Measurements from ENCODE around the gene CLPTM1. TPM values are rescaled to one million over a fixed set of nuclear protein-coding genes. Genes with fewer than 3 reads are reported as not detected.

Gene CLPTM1
- total RNA-seq, 1 donor from 2014 or later: 58.0 TPM

GRCh38 chr19:45030825-45031224, 75.6 kb downstream of the CLPTM1 start:
- no peak for TF ChIP-seq CTCF (IDR thresholded peaks at IDR 0.05; ENCODE audit: insufficient read depth, low read length, poor library complexity, severe bottlenecking)
- DNase-seq (ENCODE audit: low read depth): no peak
- Histone ChIP-seq H3K4me3 (ENCODE audit: low read depth, low read length) (no peak overlapping the region), H3K36me3 (ENCODE audit: control insufficient read depth, insufficient read depth, low read length) (peaks cover 4% of the 10 kb centered on the region), H3K27me3 (ENCODE audit: control insufficient read depth, insufficient read depth, low read length) (no peaks in the 10 kb centered on the region)

GRCh38 chr19:45032421-45032820, 77.2 kb downstream of the CLPTM1 start:
- DNase-seq (ENCODE audit: low read depth): no peak
- Histone ChIP-seq H3K36me3 (ENCODE audit: control insufficient read depth, insufficient read depth, low read length) (peaks cover 4% of the 10 kb centered on the region), H3K27me3 (ENCODE audit: control insufficient read depth, insufficient read depth, low read length) (no peaks in the 10 kb centered on the region), H3K4me3 (ENCODE audit: low read depth, low read length) (no peak overlapping the region)
- no peak for TF ChIP-seq CTCF (IDR thresholded peaks at IDR 0.05; ENCODE audit: insufficient read depth, low read length, poor library complexity, severe bottlenecking)

GRCh38 chr19:45035755-45036154, 80.6 kb downstream of the CLPTM1 start:
- DNase-seq (ENCODE audit: low read depth): no peak
- Histone ChIP-seq H3K4me3 (ENCODE audit: low read depth, low read length) (no peak overlapping the region), H3K36me3 (ENCODE audit: control insufficient read depth, insufficient read depth, low read length) (peaks cover 4% of the 10 kb centered on the region), H3K27me3 (ENCODE audit: control insufficient read depth, insufficient read depth, low read length) (no peaks in the 10 kb centered on the region)
- TF ChIP-seq CTCF (IDR thresholded peaks at IDR 0.05; ENCODE audit: insufficient read depth, low read length, poor library complexity, severe bottlenecking): no peak

GRCh38 chr19:45037393-45038169, 82.4 kb downstream of the CLPTM1 start:
- no peak for DNase-seq (ENCODE audit: low read depth)
- no peak for TF ChIP-seq CTCF (IDR thresholded peaks at IDR 0.05; ENCODE audit: insufficient read depth, low read length, poor library complexity, severe bottlenecking)
- Histone ChIP-seq H3K4me3 (ENCODE audit: low read depth, low read length) (no peak overlapping the region), H3K36me3 (ENCODE audit: control insufficient read depth, insufficient read depth, low read length) (peaks cover 6% of the 10 kb centered on the region), H3K27me3 (ENCODE audit: control insufficient read depth, insufficient read depth, low read length) (no peaks in the 10 kb centered on the region)

- peak; percentile 34 for DNase-seq (ENCODE audit: low read depth)
- no peaks in the 10 kb centered on the region for H3K27me3 ChIP-seq (ENCODE audit: control insufficient read depth, insufficient read depth, low read length)
- peaks cover 6% of the 10 kb centered on the region for H3K36me3 ChIP-seq (ENCODE audit: control insufficient read depth, insufficient read depth, low read length)
- peak within 1 kb of the TSS; percentile 68 for H3K4me3 ChIP-seq (ENCODE audit: low read depth, low read length)
- TF ChIP-seq CTCF (IDR thresholded peaks at IDR 0.05; ENCODE audit: insufficient read depth, low read length, poor library complexity, severe bottlenecking): no peak
These were observed 84.0 kb downstream of the CLPTM1 start, which contains the start of gene CLASRP for GRCh38 chr19:45038931-45039893. CLASRP (plus strand) TSS chr19:45039045; CDS start chr19:45040213, 1,168 bp downstream.

Measured in kidney epithelial cell (primary cell).